AG04449 (cell line): Measurements from ENCODE around the gene DGUOK.

Experiments
- CTCF ChIA-PET: fragments of 350-600 bp; formaldehyde crosslinking; extraction: SDS; loops from one replicate; lab custom pipeline; 2021; ENCODE audit warnings: antibody characterized with exemption; lab: Yijun Ruan, JAX
- POLR2A ChIA-PET: fragments of 400-600, 350-600 bp; formaldehyde crosslinking; extraction: SDS; loops from one replicate; lab custom pipeline; 2020; ENCODE audit warnings: antibody characterized with exemption, inconsistent platforms; lab: Yijun Ruan, JAX
- DNase-seq: peaks from one replicate; pipeline ENCODE4 v3.0.0-alpha.2; 2010; ENCODE audit warnings: low read depth, low spot score
- H3K4me3 ChIP-seq: 2 replicates; pipeline ENCODE4 v1.5.1; 2011; ENCODE audit warnings: low read depth, mild to moderate bottlenecking, control low read depth, low read length
- CTCF ChIP-seq: IDR thresholded peaks from one replicate; pipeline ENCODE4 v1.5.1; 2011; ENCODE audit warnings: mild to moderate bottlenecking, moderate library complexity, low read length, control low read depth, inconsistent platforms; ENCODE audit not compliant: insufficient read depth; ENCODE audit errors: missing control alignments

DGUOK gene

GRCh38 chr2:73987948-73988700 is 61.4 kb downstream of the DGUOK start:
- TF ChIP-seq CTCF = no peak
- peak overlapping the region; percentile 20 for H3K4me3 ChIP-seq
- DNase-seq = no peak
- POLR2A ChIA-PET = interaction anchor here (1.0 to 1.4 kb wide), 2 partner anchors 15 to 113 kb away, joined by 3 to 5 read pairs; no protein-coding TSS in a partner anchor
- CTCF ChIA-PET = interaction anchor here (0.8 to 2.8 kb wide), 5 partner anchors 13 to 167 kb away, joined by 3 to 11 read pairs (median 3); partner anchors contain the start of gene STAMBP

- TF ChIP-seq CTCF = no peak
- POLR2A ChIA-PET = no interaction called here
- CTCF ChIA-PET = no interaction called here
- no peak for DNase-seq
- no peak overlapping the region for H3K4me3 ChIP-seq
These were observed 63.3 kb downstream of the DGUOK start for GRCh38 chr2:73989972-73990371.

GRCh38 chr2:73990531-73990930 is 63.9 kb downstream of the DGUOK start:
- POLR2A ChIA-PET = no interaction called here
- CTCF ChIA-PET = no interaction called here
- no peak overlapping the region for H3K4me3 ChIP-seq
- no peak for TF ChIP-seq CTCF
- no peak for DNase-seq

- POLR2A ChIA-PET = no interaction called here
- CTCF ChIA-PET = no interaction called here
- no peak for DNase-seq
- TF ChIP-seq CTCF = no peak
- no peak overlapping the region for H3K4me3 ChIP-seq
These were observed 65.4 kb downstream of the DGUOK start for GRCh38 chr2:73992036-73992435.

- no peak overlapping the region for H3K4me3 ChIP-seq
- POLR2A ChIA-PET = no interaction called here
- CTCF ChIA-PET = no interaction called here
- DNase-seq = no peak
- no peak for TF ChIP-seq CTCF
These were observed 66.7 kb downstream of the DGUOK start for GRCh38 chr2:73993376-73993775.

GRCh38 chr2:73993778-73994177 is 67.1 kb downstream of the DGUOK start:
- ChIA-PET CTCF (no interaction called here), POLR2A (no interaction called here)
- H3K4me3 ChIP-seq = no peak overlapping the region
- no peak for DNase-seq
- TF ChIP-seq CTCF = no peak
